Measurements from ENCODE around the gene LGALS3. TPM values are rescaled to one million over a fixed set of nuclear protein-coding genes. Genes with fewer than 3 reads are reported as not detected.
A peak's percentile ranks its signal among the peaks of the same experiment; 100 is the strongest.

LGALS3 gene
- total RNA-seq, 2 experiments from 2014 or later: 11.7 to 12.1 TPM

DNA sequence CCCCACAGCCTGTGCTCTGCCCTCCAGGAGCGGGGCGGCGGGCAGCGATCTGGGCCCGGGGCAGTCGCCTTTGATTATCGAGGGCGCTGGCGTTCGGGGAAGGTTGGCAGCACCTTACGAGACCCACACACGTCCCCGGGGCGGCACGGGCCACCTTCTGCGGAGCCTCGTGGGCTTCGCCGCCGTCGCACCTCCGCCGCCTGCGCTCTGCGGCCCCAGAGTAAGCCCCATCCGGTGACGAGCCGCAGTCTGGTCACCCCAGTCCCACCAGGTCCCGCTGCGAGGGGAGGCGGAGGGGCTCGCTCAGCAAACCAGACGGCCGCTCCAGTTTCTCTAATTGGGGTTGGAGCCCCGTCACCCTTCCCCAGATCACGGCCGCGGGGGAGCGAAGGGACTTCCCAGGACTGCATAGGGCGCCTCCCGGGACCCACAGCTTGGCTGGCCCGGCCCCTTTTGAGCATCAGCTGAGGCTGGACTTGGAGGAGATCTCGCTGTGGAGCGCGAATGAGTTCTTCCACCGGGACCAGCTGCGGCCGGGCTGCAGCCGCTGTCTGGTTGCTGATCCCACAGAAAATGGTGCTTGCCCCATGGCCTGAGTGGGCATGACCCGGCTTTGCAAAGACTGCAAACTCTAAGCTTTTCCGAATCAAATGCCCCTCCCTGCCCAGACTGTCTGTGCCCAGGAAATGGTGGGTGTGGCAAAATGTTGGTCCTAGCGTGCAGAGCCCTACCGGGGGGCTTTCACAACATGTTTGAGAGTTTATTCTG lies 560 bp downstream of the LGALS3 start:
- ATAC-seq (ENCODE audit: poor library complexity) (peak; percentile 66), DNase-seq (peak; percentile 11 to 84 (median 21))
- Histone ChIP-seq H3K4me3 (ENCODE audit: low read length) (peak overlapping the region; percentile 59), H3K9me3 (ENCODE audit: control insufficient read depth in 1 of 2, insufficient read depth in 1 of 2, low read length in 2 of 2) (no peaks in the 10 kb centered on the region), H3K36me3 (ENCODE audit: insufficient read depth, low read length) (no peaks in the 10 kb centered on the region), H3K27ac (ENCODE audit: low read depth in 1 of 2, low read length in 2 of 2) (no peak overlapping the region), H3K4me1 (ENCODE audit: insufficient read depth, low read length) (peaks cover 38% of the 10 kb centered on the region), H3K27me3 (ENCODE audit: control insufficient read depth in 1 of 2, insufficient read depth in 2 of 2, low read length in 2 of 2) (peaks cover 6 to 16% of the 10 kb centered on the region in 2 experiments)
- no peaks in the 10 kb centered on the region for H3K36me3 Mint-ChIP-seq (ENCODE audit: low read depth)
- TF ChIP-seq, protein P1, sequence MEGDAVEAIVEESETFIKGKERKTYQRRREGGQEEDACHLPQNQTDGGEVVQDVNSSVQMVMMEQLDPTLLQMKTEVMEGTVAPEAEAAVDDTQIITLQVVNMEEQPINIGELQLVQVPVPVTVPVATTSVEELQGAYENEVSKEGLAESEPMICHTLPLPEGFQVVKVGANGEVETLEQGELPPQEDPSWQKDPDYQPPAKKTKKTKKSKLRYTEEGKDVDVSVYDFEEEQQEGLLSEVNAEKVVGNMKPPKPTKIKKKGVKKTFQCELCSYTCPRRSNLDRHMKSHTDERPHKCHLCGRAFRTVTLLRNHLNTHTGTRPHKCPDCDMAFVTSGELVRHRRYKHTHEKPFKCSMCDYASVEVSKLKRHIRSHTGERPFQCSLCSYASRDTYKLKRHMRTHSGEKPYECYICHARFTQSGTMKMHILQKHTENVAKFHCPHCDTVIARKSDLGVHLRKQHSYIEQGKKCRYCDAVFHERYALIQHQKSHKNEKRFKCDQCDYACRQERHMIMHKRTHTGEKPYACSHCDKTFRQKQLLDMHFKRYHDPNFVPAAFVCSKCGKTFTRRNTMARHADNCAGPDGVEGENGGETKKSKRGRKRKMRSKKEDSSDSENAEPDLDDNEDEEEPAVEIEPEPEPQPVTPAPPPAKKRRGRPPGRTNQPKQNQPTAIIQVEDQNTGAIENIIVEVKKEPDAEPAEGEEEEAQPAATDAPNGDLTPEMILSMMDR (IDR thresholded peaks at IDR 0.05): no peak
- peak overlapping the region; percentile 11 for H3K27ac Mint-ChIP-seq
- ChIA-PET POLR2A (interaction anchor here (0.6 to 1.9 kb wide), 5 partner anchors 12 to 36 kb away, joined by 3 to 11 read pairs (median 4); no protein-coding TSS in a partner anchor), CTCF (interaction anchor here (1.0 to 2.2 kb wide), 2 partner anchors 12 to 78 kb away, joined by 3 to 6 read pairs; partner anchors contain the start of gene MAPK1IP1L)
- intact Hi-C loops (cut with DNase I, micrococcal nuclease): no loop called here
- H3K4me1 Mint-ChIP-seq (ENCODE audit: low read depth): peaks cover 15% of the 10 kb centered on the region
- H3K4me3 Mint-ChIP-seq: peak overlapping the region; percentile 81
- peaks cover 54% of the 10 kb centered on the region for H3K27me3 Mint-ChIP-seq
- no peaks in the 10 kb centered on the region for H3K9me3 Mint-ChIP-seq

DNA sequence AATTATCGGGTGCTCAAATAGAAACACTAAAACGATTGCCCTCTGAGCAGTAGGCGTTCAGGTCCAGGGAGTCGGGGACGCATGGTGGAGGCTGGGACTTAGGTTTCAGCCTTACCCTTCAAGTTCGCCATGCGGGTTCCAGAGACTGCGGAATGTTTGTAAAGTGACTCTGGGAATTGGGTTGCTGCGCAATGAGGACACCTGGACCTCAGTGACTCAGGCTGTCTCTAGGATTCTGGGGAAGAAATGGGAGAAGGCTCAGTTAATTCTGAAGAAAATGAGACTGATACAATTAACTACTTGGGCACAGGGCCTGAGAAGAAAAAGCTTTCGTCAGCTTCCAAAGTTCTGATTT lies 1.1 kb downstream of the LGALS3 start:
- CTCF ChIA-PET: interaction anchor here (2.2 kb wide), 1 partner anchor 79 kb away, joined by 6 read pairs; the partner anchor contains the start of gene MAPK1IP1L
- Mint-ChIP-seq H3K27ac (peak overlapping the region; percentile 11), H3K4me1 (ENCODE audit: low read depth) (peaks cover 13% of the 10 kb centered on the region), H3K27me3 (peaks cover 53% of the 10 kb centered on the region), H3K9me3 (no peaks in the 10 kb centered on the region), H3K4me3 (peak overlapping the region; percentile 81), H3K36me3 (ENCODE audit: low read depth) (no peaks in the 10 kb centered on the region)
- H3K4me1 ChIP-seq (ENCODE audit: insufficient read depth, low read length): peaks cover 32% of the 10 kb centered on the region
- H3K4me3 ChIP-seq (ENCODE audit: low read length): peak overlapping the region; percentile 59
- peaks cover 6 to 16% of the 10 kb centered on the region in 2 experiments for H3K27me3 ChIP-seq (ENCODE audit: control insufficient read depth in 1 of 2, insufficient read depth in 2 of 2, low read length in 2 of 2)
- intact Hi-C loops (cut with DNase I, micrococcal nuclease): no loop called here
- TF ChIP-seq, protein P1 (IDR thresholded peaks at IDR 0.05): no peak
- POLR2A ChIA-PET: interaction anchor here (0.6 to 1.9 kb wide), 5 partner anchors 12 to 36 kb away, joined by 3 to 11 read pairs (median 4); no protein-coding TSS in a partner anchor
- no peak for DNase-seq
- no peak overlapping the region for H3K27ac ChIP-seq (ENCODE audit: low read depth in 1 of 2, low read length in 2 of 2)
- no peak for ATAC-seq (ENCODE audit: poor library complexity)
- no peaks in the 10 kb centered on the region for H3K9me3 ChIP-seq (ENCODE audit: control insufficient read depth in 1 of 2, insufficient read depth in 1 of 2, low read length in 2 of 2)
- no peaks in the 10 kb centered on the region for H3K36me3 ChIP-seq (ENCODE audit: insufficient read depth, low read length)

DNA sequence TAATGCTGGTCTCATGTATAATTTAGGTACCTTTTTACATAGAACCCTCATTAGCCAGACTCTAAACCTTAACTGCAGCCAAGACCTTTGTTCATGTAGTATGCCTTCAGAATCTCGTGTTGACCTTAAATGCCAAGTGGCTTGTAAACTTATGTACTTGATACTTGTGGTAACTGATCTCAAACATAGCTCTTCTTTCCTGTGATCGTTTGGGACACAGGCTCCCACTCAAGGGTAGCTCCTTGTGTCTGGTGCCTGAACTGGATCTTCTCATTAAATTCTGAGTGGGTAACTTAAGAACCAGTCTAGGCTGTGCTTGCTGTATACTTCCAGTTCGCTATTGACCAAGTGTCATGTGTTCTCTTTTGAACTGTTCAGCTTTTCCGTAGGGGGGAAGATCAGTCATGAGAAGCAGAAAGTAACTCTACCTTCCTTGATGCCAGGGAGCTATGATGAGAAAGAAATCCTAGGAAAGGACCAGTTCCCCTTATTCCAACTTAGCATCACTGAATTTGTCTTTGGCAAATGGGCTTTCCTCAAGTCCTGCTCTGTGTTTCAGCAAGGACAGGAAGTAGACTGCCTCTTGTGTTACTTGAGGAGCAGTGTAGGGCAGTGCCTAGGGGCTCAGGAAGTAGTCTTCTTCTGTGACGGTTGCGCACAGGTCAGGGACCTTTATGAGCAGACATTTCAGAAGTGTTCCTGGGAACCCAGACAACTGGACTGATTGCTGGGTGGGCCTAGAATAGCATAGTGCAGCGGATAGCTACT lies 2.5 kb downstream of the LGALS3 start:
- POLR2A ChIA-PET: no interaction called here
- DNase-seq: peak in 3 of 14 experiments; percentile 39 to 55 (median 44)

More for the DNA sequence above, 2.5 kb downstream of the LGALS3 start:
- peaks cover 6 to 16% of the 10 kb centered on the region in 2 experiments for H3K27me3 ChIP-seq (ENCODE audit: control insufficient read depth in 1 of 2, insufficient read depth in 2 of 2, low read length in 2 of 2)
- CTCF ChIA-PET: interaction anchor here (0.6 to 1.5 kb wide), 6 partner anchors 29 to 80 kb away, joined by 3 to 4 read pairs (median 4); partner anchors contain the start of gene MAPK1IP1L
- TF ChIP-seq, protein P1 (IDR thresholded peaks at IDR 0.05): no peak
- no peak for ATAC-seq (ENCODE audit: poor library complexity)
- H3K36me3 ChIP-seq (ENCODE audit: insufficient read depth, low read length): no peaks in the 10 kb centered on the region
- H3K27ac ChIP-seq (ENCODE audit: low read depth in 1 of 2, low read length in 2 of 2): no peak overlapping the region
- H3K9me3 ChIP-seq (ENCODE audit: control insufficient read depth in 1 of 2, insufficient read depth in 1 of 2, low read length in 2 of 2): no peaks in the 10 kb centered on the region
- intact Hi-C loops (cut with DNase I, micrococcal nuclease): no loop called here
- H3K9me3 Mint-ChIP-seq: no peaks in the 10 kb centered on the region
- peaks cover 25% of the 10 kb centered on the region for H3K4me1 ChIP-seq (ENCODE audit: insufficient read depth, low read length)
- H3K36me3 Mint-ChIP-seq (ENCODE audit: low read depth): no peaks in the 10 kb centered on the region
- H3K27ac Mint-ChIP-seq: no peak overlapping the region
- H3K4me3 Mint-ChIP-seq: no peak overlapping the region
- H3K4me3 ChIP-seq (ENCODE audit: low read length): no peak overlapping the region
- peaks cover 46% of the 10 kb centered on the region for H3K27me3 Mint-ChIP-seq
- peaks cover 6% of the 10 kb centered on the region for H3K4me1 Mint-ChIP-seq (ENCODE audit: low read depth)
